Transverse colon (tissue), 3 donors: Measurements from ENCODE around the gene TOX2.

Experiments used
- CTCF ChIP-seq, 5 experiments: fragments of 200-600 bp in 3 of 5; fragments of 450-650 bp in 2 of 5; sonication (generic) in 3 of 5; IDR thresholded peaks; 1 replicate in 2 of 5; 2 replicates in 3 of 5; pipeline ENCODE4 v1.5.1; 2016 to 2017; ENCODE audit warnings: antibody characterized with exemption in 5 of 5, inconsistent platforms in 3 of 5, mild to moderate bottlenecking in 2 of 5, moderate library complexity in 1 of 5
- EP300 ChIP-seq: sonication (generic); formaldehyde crosslinking; IDR thresholded peaks from one replicate; pipeline ENCODE4 v1.6.1; 2017; ENCODE audit warnings: antibody characterized with exemption, low read depth

- TF ChIP-seq CTCF (IDR thresholded peaks at IDR 0.05) (no peak), EP300 (no peak)
These were observed 201.4 kb downstream of the TOX2 start for GRCh38 chr20:44115762-44116644.
